Caco-2 (cell line): Measurements from ENCODE around the gene SERPINB7. TPM values are rescaled to one million over a fixed set of nuclear protein-coding genes. Genes with fewer than 3 reads are reported as not detected.

Experiments used
- BruUV-seq: library from RNA; stranded (reverse); fragments of 400-500 nt; replicated peaks from 2 replicates; lab custom pipeline; 2021; lab: Mats Ljungman, UMichigan
- CTCF ChIA-PET: fragments of 300-600 bp; sonication (Branson Sonifier 250); formaldehyde crosslinking; loops from one replicate; lab custom pipeline; 2022; ENCODE audit warnings: antibody characterized with exemption; lab: Charles Lee
- POLR2A ChIA-PET: fragments of 300-600 bp; sonication (Branson Sonifier 250); formaldehyde crosslinking; loops from one replicate; lab custom pipeline; 2022; ENCODE audit warnings: antibody characterized with exemption; lab: Charles Lee
- DNase-seq, 2 experiments: peaks; one replicate each; pipeline versions ENCODE4 v3.0.0 to v3.0.0-alpha.2; 2020 to 2022
- H3K27me3 ChIP-seq: replicated peaks from 2 replicates; pipeline ENCODE4 v1.6.0; 2011; ENCODE audit warnings: low read length; ENCODE audit not compliant: control insufficient read depth, insufficient read depth
- H3K36me3 ChIP-seq: 2 replicates; pipeline ENCODE4 v1.5.1; 2011; ENCODE audit warnings: low read length; ENCODE audit not compliant: control insufficient read depth, insufficient read depth
- H3K4me1 ChIP-seq: fragments of 250-450 bp; sonication (Bioruptor Pico); 2 replicates; pipeline ENCODE4 v1.5.1; 2020; ENCODE audit warnings: mild to moderate bottlenecking
- H3K4me3 ChIP-seq: 2 replicates; pipeline ENCODE4 v1.5.1; 2011; ENCODE audit warnings: low read depth, mild to moderate bottlenecking, control low read depth, low read length
- H3K9me3 ChIP-seq: fragments of 250-450 bp; sonication (Bioruptor Pico); 2 replicates; pipeline ENCODE4 v1.5.1; 2020; ENCODE audit warnings: mild to moderate bottlenecking, moderate library complexity
- H3K27ac Mint-ChIP-seq: one replicate; pipeline ENCODE4 v1.8.0; 2022; ENCODE audit warnings: mixed read lengths; ENCODE audit not compliant: unreplicated experiment
- H3K27me3 Mint-ChIP-seq: one replicate; pipeline ENCODE4 v1.8.0; 2022; ENCODE audit warnings: mixed read lengths; ENCODE audit not compliant: insufficient read depth, unreplicated experiment
- H3K36me3 Mint-ChIP-seq: one replicate; pipeline ENCODE4 v1.8.0; 2022; ENCODE audit warnings: mild to moderate bottlenecking, mixed read lengths; ENCODE audit not compliant: insufficient read depth, unreplicated experiment
- H3K4me1 Mint-ChIP-seq: one replicate; pipeline ENCODE4 v1.8.0; 2022; ENCODE audit warnings: low read depth, mixed read lengths; ENCODE audit not compliant: unreplicated experiment
- H3K4me3 Mint-ChIP-seq: one replicate; pipeline ENCODE4 v1.8.0; 2022; ENCODE audit warnings: mild to moderate bottlenecking, moderate library complexity, mixed read lengths; ENCODE audit not compliant: unreplicated experiment
- H3K9me3 Mint-ChIP-seq: one replicate; pipeline ENCODE4 v1.8.0; 2022; ENCODE audit warnings: mixed read lengths; ENCODE audit not compliant: unreplicated experiment
- intact Hi-C: fragments of 100-400 bp; cut with micrococcal nuclease; formaldehyde crosslinking; loops from one replicate; pipeline ENCODE4 v1.10.0; 2022; ENCODE audit not compliant: unreplicated experiment
- total RNA-seq: library from RNA; stranded (reverse); gene quantifications from 2 replicates; pipeline ENCODE4 v1.2.3, GENCODE V29; 2022
- TF ChIP-seq, protein P1 (sequence below), 2 experiments: fragments of 200-600 bp in 1 of 2; IDR thresholded peaks; 1 replicate in 1 of 2; 2 replicates in 1 of 2; pipeline versions ENCODE4 v1.5.1 to v1.8.0; 2011 to 2022; ENCODE audit warnings: antibody characterized with exemption in 1 of 2, control low read depth in 1 of 2, inconsistent platforms in 1 of 2, low read depth in 1 of 2, low read length in 1 of 2, mild to moderate bottlenecking in 1 of 2, moderate library complexity in 1 of 2; ENCODE audit not compliant: insufficient read depth in 1 of 2, severe bottlenecking in 1 of 2, unreplicated experiment in 1 of 2

Gene SERPINB7
- total RNA-seq, 1 experiment from 2014 or later, result not detected

DNA sequence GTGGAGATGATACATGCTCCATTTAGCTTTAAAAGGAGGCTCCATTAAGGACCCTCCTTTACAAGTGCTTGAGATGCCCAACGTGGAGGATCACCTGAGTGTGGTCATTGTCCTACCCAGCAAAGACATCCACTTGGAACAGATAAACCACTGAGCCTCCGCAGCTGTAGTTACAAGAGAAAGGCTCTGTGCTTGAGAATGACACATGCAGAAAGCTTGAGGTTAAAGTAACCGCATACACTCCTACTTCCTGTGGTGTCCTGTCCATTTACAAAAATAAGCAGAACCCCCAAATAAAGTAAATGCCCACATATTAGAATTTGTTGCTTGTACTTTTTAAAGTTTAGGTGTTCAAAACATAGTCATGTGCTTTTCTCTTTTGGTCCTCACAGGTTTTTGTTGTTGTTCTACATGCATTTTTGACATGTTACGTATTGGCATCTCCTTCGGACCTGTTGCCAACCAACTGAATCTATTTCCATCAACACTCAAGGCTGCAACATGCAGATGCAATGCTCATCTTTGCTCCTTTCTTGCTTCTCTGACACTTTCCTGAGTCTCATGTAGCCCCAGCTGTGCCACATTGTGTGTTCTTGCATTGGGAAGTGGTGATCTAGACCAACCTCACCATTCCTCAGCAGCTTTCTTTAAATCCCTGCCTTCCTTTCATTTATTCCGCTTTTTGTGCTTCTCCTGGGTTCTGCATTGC is 56.0 kb downstream of the SERPINB7 start:
- CTCF ChIA-PET, result no interaction called here
- peaks cover 4% of the 10 kb centered on the region for H3K27me3 Mint-ChIP-seq
- no peaks in the 10 kb centered on the region for H3K9me3 Mint-ChIP-seq

DNA sequence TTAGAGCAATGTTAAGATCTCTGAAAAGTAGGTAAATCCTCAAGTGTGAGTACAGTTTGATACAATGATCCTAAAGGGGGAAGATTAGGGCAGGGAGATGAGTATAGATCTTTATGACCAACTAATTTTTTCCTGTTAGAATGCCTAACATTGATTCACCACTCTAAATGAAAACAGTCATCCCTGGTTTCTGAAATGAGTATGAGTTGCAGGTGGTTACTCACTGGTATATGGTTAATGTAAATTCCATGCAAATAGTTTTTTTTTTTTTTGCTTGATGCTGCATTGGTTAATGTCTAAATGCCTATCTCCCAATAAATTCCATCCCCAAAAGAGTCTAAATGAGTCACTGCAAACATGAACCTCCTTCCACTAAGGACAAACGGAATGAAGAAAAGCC is 57.3 kb downstream of the SERPINB7 start:
- H3K27me3 Mint-ChIP-seq, result peaks cover 4% of the 10 kb centered on the region
- TF ChIP-seq, protein P1, sequence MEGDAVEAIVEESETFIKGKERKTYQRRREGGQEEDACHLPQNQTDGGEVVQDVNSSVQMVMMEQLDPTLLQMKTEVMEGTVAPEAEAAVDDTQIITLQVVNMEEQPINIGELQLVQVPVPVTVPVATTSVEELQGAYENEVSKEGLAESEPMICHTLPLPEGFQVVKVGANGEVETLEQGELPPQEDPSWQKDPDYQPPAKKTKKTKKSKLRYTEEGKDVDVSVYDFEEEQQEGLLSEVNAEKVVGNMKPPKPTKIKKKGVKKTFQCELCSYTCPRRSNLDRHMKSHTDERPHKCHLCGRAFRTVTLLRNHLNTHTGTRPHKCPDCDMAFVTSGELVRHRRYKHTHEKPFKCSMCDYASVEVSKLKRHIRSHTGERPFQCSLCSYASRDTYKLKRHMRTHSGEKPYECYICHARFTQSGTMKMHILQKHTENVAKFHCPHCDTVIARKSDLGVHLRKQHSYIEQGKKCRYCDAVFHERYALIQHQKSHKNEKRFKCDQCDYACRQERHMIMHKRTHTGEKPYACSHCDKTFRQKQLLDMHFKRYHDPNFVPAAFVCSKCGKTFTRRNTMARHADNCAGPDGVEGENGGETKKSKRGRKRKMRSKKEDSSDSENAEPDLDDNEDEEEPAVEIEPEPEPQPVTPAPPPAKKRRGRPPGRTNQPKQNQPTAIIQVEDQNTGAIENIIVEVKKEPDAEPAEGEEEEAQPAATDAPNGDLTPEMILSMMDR (IDR thresholded peaks at IDR 0.05; ENCODE audit: insufficient read depth in 1 of 2, low read depth in 1 of 2, low read length in 1 of 2, severe bottlenecking in 1 of 2, unreplicated experiment in 1 of 2), result no peak
- Histone ChIP-seq H3K9me3 (no peaks in the 10 kb centered on the region), H3K4me3 (no peak overlapping the region), H3K27me3 (no peaks in the 10 kb centered on the region), H3K36me3 (no peaks in the 10 kb centered on the region), H3K4me1 (no peaks in the 10 kb centered on the region)
- no peaks in the 10 kb centered on the region for H3K9me3 Mint-ChIP-seq
- ChIA-PET POLR2A (no interaction called here), CTCF (no interaction called here)
- no peaks in the 10 kb centered on the region for H3K36me3 Mint-ChIP-seq
- BruUV-seq, result no TSS peak
- no peak overlapping the region for H3K4me3 Mint-ChIP-seq
- no peak for DNase-seq
- intact Hi-C loops, result no loop called here
- no peaks in the 10 kb centered on the region for H3K4me1 Mint-ChIP-seq
- no peak overlapping the region for H3K27ac Mint-ChIP-seq

More for the DNA sequence above, 56.0 kb downstream of the SERPINB7 start:
- no TSS peak for BruUV-seq
- DNase-seq, result no peak
- POLR2A ChIA-PET, result no interaction called here
- H3K4me3 Mint-ChIP-seq, result no peak overlapping the region
- H3K4me1 ChIP-seq, result no peaks in the 10 kb centered on the region
- no peaks in the 10 kb centered on the region for H3K9me3 ChIP-seq
- no peak overlapping the region for H3K27ac Mint-ChIP-seq
- no peaks in the 10 kb centered on the region for H3K27me3 ChIP-seq
- no peaks in the 10 kb centered on the region for H3K36me3 ChIP-seq
- no peaks in the 10 kb centered on the region for H3K4me1 Mint-ChIP-seq
- no peak overlapping the region for H3K4me3 ChIP-seq
- intact Hi-C loops, result no loop called here
- TF ChIP-seq, protein P1 (IDR thresholded peaks at IDR 0.05; ENCODE audit: insufficient read depth in 1 of 2, low read depth in 1 of 2, low read length in 1 of 2, severe bottlenecking in 1 of 2, unreplicated experiment in 1 of 2), result no peak
- no peaks in the 10 kb centered on the region for H3K36me3 Mint-ChIP-seq

DNA sequence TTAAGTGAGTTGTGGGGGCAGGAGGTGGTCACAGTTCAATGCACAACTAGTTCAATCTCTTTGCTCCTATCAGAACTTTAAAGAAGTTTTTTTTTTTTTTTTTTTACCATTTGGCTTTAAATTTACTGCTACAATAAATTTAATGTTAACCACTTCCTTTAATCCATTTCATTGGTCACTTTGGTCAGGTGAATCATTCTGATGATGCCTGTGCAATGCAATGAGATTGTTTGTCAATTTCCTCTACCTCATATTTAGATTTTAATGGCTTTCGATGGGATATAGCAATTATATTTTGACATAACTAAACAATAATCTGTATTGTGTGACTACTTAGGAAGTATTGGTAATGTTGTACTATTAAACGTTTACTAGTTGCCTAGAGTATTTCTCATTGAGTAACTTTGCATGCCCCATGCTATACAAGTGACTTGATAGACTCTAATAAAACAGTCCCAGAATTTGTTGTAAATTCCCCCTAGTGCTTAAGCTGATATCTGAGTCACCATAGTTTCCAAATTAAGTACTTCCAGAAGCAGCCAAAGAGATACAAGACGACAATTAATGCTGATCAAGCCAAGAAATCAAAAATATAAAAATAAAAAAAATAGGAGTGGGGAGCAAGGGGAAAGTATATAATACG is 59.4 kb downstream of the SERPINB7 start:
- CTCF ChIA-PET, result no interaction called here
- Histone ChIP-seq H3K9me3 (no peaks in the 10 kb centered on the region), H3K36me3 (no peaks in the 10 kb centered on the region), H3K4me3 (no peak overlapping the region), H3K4me1 (no peaks in the 10 kb centered on the region), H3K27me3 (no peaks in the 10 kb centered on the region)
- Mint-ChIP-seq H3K4me3 (no peak overlapping the region), H3K9me3 (no peaks in the 10 kb centered on the region), H3K27ac (no peak overlapping the region), H3K27me3 (peaks cover 4% of the 10 kb centered on the region), H3K36me3 (no peaks in the 10 kb centered on the region), H3K4me1 (no peaks in the 10 kb centered on the region)
- BruUV-seq, result no TSS peak
- intact Hi-C loops, result no loop called here
- POLR2A ChIA-PET, result no interaction called here
- no peak for DNase-seq
- TF ChIP-seq, protein P1 (IDR thresholded peaks at IDR 0.05; ENCODE audit: insufficient read depth in 1 of 2, low read depth in 1 of 2, low read length in 1 of 2, severe bottlenecking in 1 of 2, unreplicated experiment in 1 of 2), result no peak
